Endothelial cell of hepatic sinusoid (primary cell): ENCODE results near the gene CYP2C8.
"Not testable (repeated sequence)": the region's sequence is repeated elsewhere in the genome, so short reads cannot be mapped to it uniquely, and the experiment has no call there.

Experiments used
- in situ Hi-C: cut with HindIII; loops from 2 replicates; pipeline ENCODE4 v1.10.0; 2017; ENCODE audit warnings: low sequenced_read_pairs

Gene CYP2C8

GRCh38 chr10:95069286-95069685 is at the start of gene CYP2C8:
Gene CYP2C8, minus strand, starts transcription at chr10:95069497. Its CDS starts 95 bp downstream, at chr10:95069402.
- in situ Hi-C loops: no loop called here

GRCh38 chr10:95116869-95117269 is 47.6 kb upstream of the CYP2C8 start:
- in situ Hi-C loops: no loop called here

- in situ Hi-C loops: not testable (repeated sequence)
Measured at GRCh38 chr10:95110823-95111222, 41.5 kb upstream of the CYP2C8 start.

- in situ Hi-C loops: no loop called here
Measured at GRCh38 chr10:95097805-95098204, 28.5 kb upstream of the CYP2C8 start.

- in situ Hi-C loops: no loop called here
Measured at GRCh38 chr10:95096143-95096542, 26.8 kb upstream of the CYP2C8 start.

- in situ Hi-C loops: not testable (repeated sequence)
Measured at GRCh38 chr10:95079626-95080025, 10.3 kb upstream of the CYP2C8 start.

- in situ Hi-C loops: no loop called here
Measured at GRCh38 chr10:95077556-95077955, 8.3 kb upstream of the CYP2C8 start.

- in situ Hi-C loops: no loop called here
Measured at GRCh38 chr10:95071107-95071660, 1.9 kb upstream of the CYP2C8 start.

GRCh38 chr10:95064125-95064524 is 5.2 kb downstream of the CYP2C8 start:
- in situ Hi-C loops: not testable (repeated sequence)

GRCh38 chr10:95056744-95057363 is 12.4 kb downstream of the CYP2C8 start:
- in situ Hi-C loops: no loop called here

GRCh38 chr10:95049919-95050318 is 19.4 kb downstream of the CYP2C8 start:
- in situ Hi-C loops: no loop called here

GRCh38 chr10:95048206-95048605 is 21.1 kb downstream of the CYP2C8 start:
- in situ Hi-C loops: no loop called here

- in situ Hi-C loops: no loop called here
Measured at GRCh38 chr10:95039281-95039680, 30.0 kb downstream of the CYP2C8 start.

GRCh38 chr10:95035332-95036295 is 33.7 kb downstream of the CYP2C8 start:
- in situ Hi-C loops: no loop called here

- in situ Hi-C loops: no loop called here
Measured at GRCh38 chr10:95034401-95034800, 34.9 kb downstream of the CYP2C8 start.

- in situ Hi-C loops: no loop called here
Measured at GRCh38 chr10:95031656-95032055, 37.6 kb downstream of the CYP2C8 start.

- in situ Hi-C loops: no loop called here
Measured at GRCh38 chr10:95026461-95026860, 42.8 kb downstream of the CYP2C8 start.

GRCh38 chr10:94997741-94998174 is 71.5 kb downstream of the CYP2C8 start:
- in situ Hi-C loops: no loop called here

GRCh38 chr10:94992811-94993210 is 76.5 kb downstream of the CYP2C8 start:
- in situ Hi-C loops: no loop called here

GRCh38 chr10:94991243-94991888 is 77.9 kb downstream of the CYP2C8 start:
- in situ Hi-C loops: no loop called here

GRCh38 chr10:94989192-94989591 is 80.1 kb downstream of the CYP2C8 start:
- in situ Hi-C loops: no loop called here
